BE2C (cell line): ENCODE data around the gene SHTN1.

Experiments
- DNase-seq: peaks from one replicate; pipeline ENCODE4 v3.0.0-alpha.2; 2020
- H3K27me3 ChIP-seq: fragments of 250-450 bp; sonication (Bioruptor Pico); 2 replicates; pipeline ENCODE4 v1.5.1; 2020; ENCODE audit warnings: mild to moderate bottlenecking
- H3K36me3 ChIP-seq: fragments of 250-450 bp; sonication (Bioruptor Pico); 2 replicates; pipeline ENCODE4 v1.5.1; 2020; ENCODE audit warnings: mild to moderate bottlenecking
- H3K4me1 ChIP-seq: fragments of 250-450 bp; sonication (Bioruptor Pico); 2 replicates; pipeline ENCODE4 v1.5.1; 2020
- H3K4me3 ChIP-seq: 2 replicates; pipeline ENCODE4 v1.5.1; 2011; ENCODE audit warnings: low read depth, low read length
- H3K9me3 ChIP-seq: fragments of 250-450 bp; sonication (Bioruptor Pico); 2 replicates; pipeline ENCODE4 v1.5.1; 2020
- CTCF ChIP-seq: IDR thresholded peaks from 2 replicates; pipeline ENCODE4 v1.5.1; 2012; ENCODE audit warnings: mild to moderate bottlenecking, low read depth, low read length

The SHTN1 gene

GRCh38 chr10:116861796-116862195 lies 143.2 kb downstream of the SHTN1 start:
- no peak overlapping the region for H3K4me3 ChIP-seq

GRCh38 chr10:116857156-116857555 lies 147.8 kb downstream of the SHTN1 start:
- H3K4me3 ChIP-seq, result no peak overlapping the region
- H3K4me1 ChIP-seq, result no peaks in the 10 kb centered on the region
- no peaks in the 10 kb centered on the region for H3K9me3 ChIP-seq
- no peaks in the 10 kb centered on the region for H3K36me3 ChIP-seq
- H3K27me3 ChIP-seq, result no peaks in the 10 kb centered on the region
- no peak for DNase-seq
- TF ChIP-seq CTCF, result no peak

More at GRCh38 chr10:116861796-116862195, 143.2 kb downstream of the SHTN1 start:
- DNase-seq, result no peak
- H3K4me1 ChIP-seq, result no peaks in the 10 kb centered on the region
- no peaks in the 10 kb centered on the region for H3K36me3 ChIP-seq
- no peak for TF ChIP-seq CTCF
- no peaks in the 10 kb centered on the region for H3K27me3 ChIP-seq
- no peaks in the 10 kb centered on the region for H3K9me3 ChIP-seq

- H3K9me3 ChIP-seq, result no peaks in the 10 kb centered on the region
- no peak for DNase-seq
- TF ChIP-seq CTCF, result no peak
- H3K27me3 ChIP-seq, result peaks cover 17% of the 10 kb centered on the region
- no peaks in the 10 kb centered on the region for H3K4me1 ChIP-seq
- H3K4me3 ChIP-seq, result no peak overlapping the region
- H3K36me3 ChIP-seq, result no peaks in the 10 kb centered on the region
These were observed 151.3 kb downstream of the SHTN1 start for GRCh38 chr10:116853701-116854100.

GRCh38 chr10:116853287-116853686 lies 151.7 kb downstream of the SHTN1 start:
- no peak for TF ChIP-seq CTCF
- peaks cover 21% of the 10 kb centered on the region for H3K27me3 ChIP-seq
- no peak for DNase-seq
- no peaks in the 10 kb centered on the region for H3K4me1 ChIP-seq
- H3K4me3 ChIP-seq, result no peak overlapping the region
- H3K36me3 ChIP-seq, result no peaks in the 10 kb centered on the region
- H3K9me3 ChIP-seq, result no peaks in the 10 kb centered on the region

GRCh38 chr10:116852246-116852645 lies 152.7 kb downstream of the SHTN1 start:
- Histone ChIP-seq H3K36me3 (no peaks in the 10 kb centered on the region), H3K4me1 (no peaks in the 10 kb centered on the region), H3K4me3 (no peak overlapping the region), H3K27me3 (peaks cover 27% of the 10 kb centered on the region), H3K9me3 (no peaks in the 10 kb centered on the region)
- TF ChIP-seq CTCF, result no peak
- DNase-seq, result no peak

- Histone ChIP-seq H3K4me3 (no peak overlapping the region), H3K4me1 (no peaks in the 10 kb centered on the region)
- no peak for DNase-seq
These were observed 154.9 kb downstream of the SHTN1 start for GRCh38 chr10:116850058-116850611.

More at GRCh38 chr10:116850058-116850611, 154.9 kb downstream of the SHTN1 start:
- no peaks in the 10 kb centered on the region for H3K9me3 ChIP-seq
- H3K36me3 ChIP-seq, result no peaks in the 10 kb centered on the region
- no peak for TF ChIP-seq CTCF
- peaks cover 30% of the 10 kb centered on the region for H3K27me3 ChIP-seq
